GM15510 (cell line): ENCODE data around the gene C1QC.

Source experiments
- POLR2A ChIP-seq: IDR thresholded peaks from 3 replicates; pipeline ENCODE4 v1.6.1; 2011; ENCODE audit warnings: borderline replicate concordance; ENCODE audit not compliant: insufficient read length; ENCODE audit errors: extremely low read depth

Gene C1QC

GRCh38 chr1:22612671-22613571 lies 30.5 kb upstream of the C1QC start:
- TF ChIP-seq POLR2A, result no peak

GRCh38 chr1:22613572-22613918 lies 29.9 kb upstream of the C1QC start:
- TF ChIP-seq POLR2A, result no peak

DNA sequence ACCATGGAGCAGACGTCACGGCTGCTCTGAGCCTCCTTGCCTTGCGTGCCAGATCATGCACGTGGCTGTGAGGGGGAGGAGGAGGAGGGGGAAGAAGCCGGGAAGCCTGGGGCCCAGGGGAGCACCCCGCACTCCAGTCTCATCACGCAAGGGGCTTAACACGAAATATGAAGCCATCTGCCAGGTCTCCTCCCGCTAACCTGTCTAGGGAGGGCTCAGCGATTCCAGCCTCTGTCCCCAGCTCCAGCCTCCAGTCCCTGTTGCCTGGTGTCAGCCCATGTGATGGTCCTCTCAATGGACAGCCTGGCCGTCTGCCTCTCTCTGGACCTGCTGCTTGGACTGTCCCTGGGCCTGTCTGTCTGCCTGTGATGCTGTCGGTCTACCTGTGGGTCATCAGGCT lies 29.5 kb upstream of the C1QC start:
- no peak for TF ChIP-seq POLR2A

GRCh38 chr1:22615886-22616285 lies 27.5 kb upstream of the C1QC start:
- TF ChIP-seq POLR2A, result no peak

DNA sequence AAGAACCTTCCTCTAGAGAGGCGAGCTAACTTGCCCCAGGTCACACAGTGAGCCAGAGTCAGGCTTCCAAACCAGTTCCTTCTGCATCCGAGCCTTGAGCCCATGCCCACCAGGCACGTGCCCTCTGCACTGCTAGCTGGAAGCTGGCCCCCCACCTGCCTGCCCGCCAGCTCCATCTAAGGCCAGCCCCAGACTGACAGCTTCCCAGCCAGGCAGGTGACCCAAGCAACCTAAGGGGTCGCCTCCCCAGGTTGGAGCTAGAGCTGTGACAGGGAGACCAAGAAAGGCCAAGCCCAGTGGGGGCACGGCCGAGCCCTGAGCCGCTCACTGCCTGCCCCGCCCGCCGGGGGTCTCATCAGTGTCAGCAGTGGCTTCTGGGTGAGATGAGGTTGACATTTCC lies 26.9 kb upstream of the C1QC start:
- TF ChIP-seq POLR2A, result no peak

GRCh38 chr1:22618056-22618455 lies 25.4 kb upstream of the C1QC start:
- TF ChIP-seq POLR2A, result no peak

DNA sequence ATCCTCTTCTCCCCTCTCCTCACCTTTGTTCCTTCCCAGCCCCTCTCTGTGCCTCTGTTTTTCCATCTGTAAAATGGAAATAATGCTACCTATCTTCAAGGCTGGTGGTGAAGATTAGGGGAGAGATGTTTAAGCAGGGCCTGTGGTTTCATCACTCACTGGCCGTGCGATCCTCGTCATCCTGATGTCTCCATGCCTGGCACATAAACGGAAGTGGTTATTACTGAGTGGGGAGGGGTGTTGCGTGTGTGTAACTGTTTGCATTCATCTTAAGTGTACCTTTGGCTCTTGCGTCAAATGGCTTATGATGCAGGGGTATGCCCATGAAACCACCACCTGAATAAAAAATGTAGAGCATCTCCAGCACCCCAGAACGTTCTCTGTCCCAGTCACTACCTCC lies 24.2 kb upstream of the C1QC start:
- TF ChIP-seq POLR2A, result no peak

DNA sequence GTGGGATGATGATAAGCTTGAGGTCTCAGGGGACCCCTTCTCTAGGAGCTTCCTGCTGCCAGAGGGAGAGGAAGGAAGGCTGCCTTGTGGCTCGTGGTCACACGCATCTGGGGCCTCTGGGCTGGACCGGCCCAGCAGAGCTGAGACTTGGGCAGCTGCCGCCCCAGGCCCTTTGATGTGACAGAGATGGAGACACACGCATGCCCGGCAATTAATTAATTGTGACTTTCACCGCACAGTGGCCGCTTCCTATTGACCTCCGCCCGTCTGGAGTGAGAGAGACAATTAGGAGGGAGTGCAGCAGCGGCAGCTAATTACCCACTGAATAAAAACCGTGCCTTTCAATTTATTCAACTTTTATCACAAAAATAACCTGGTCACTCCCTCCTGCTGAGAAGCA lies 23.6 kb upstream of the C1QC start:
- no peak for TF ChIP-seq POLR2A

DNA sequence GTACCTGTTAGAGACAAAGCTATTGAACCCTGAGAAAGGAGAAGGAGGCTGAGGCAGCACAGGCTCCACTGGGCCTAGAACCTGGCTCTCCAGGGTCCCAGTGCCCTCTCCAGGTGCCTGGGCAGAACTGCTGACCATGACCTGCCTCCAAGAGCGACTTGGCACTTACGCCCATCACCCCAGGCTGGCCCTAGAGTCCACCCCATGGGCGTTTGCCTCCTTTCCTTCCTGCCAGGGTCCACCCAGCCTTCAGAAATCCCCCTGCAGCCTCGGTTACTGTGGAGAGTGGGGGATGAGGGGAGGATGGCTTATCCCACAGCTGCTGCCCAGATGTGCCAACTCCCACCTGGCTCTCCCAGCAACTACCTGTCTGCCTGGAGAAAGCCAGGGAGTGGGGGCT lies 21.7 kb upstream of the C1QC start:
- no peak for TF ChIP-seq POLR2A

DNA sequence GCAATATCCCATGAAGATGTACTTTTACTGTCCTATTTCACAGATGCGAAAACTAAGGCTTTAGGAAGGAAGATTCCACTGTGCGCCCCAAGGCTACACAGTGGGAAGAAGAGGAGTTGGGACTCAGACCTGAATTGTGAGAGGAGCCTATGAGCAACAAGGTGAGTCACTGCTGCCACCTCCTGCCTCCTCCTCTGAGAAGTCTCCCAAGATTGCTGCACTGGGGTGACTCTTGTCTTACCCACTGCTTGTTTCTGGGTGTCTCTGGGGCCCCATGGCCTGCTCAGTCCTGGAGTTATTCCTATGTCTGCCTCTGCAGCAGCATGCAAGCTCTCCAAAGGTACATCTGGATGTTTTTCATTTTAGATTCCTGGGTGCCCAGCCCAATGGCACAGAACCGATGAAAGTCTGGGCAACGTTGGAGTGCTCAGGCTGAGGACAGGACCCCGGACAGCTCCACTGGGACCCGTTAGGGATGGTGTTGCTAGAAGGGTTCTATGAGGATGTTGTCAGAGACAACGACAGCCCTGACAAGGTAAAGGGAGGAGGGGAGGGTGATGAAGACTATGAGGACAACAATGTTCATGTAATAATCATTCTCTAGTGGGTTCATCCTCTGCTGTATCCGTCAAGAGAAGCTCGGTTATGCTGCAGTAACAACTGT lies 18.0 kb upstream of the C1QC start:
- no peak for TF ChIP-seq POLR2A

DNA sequence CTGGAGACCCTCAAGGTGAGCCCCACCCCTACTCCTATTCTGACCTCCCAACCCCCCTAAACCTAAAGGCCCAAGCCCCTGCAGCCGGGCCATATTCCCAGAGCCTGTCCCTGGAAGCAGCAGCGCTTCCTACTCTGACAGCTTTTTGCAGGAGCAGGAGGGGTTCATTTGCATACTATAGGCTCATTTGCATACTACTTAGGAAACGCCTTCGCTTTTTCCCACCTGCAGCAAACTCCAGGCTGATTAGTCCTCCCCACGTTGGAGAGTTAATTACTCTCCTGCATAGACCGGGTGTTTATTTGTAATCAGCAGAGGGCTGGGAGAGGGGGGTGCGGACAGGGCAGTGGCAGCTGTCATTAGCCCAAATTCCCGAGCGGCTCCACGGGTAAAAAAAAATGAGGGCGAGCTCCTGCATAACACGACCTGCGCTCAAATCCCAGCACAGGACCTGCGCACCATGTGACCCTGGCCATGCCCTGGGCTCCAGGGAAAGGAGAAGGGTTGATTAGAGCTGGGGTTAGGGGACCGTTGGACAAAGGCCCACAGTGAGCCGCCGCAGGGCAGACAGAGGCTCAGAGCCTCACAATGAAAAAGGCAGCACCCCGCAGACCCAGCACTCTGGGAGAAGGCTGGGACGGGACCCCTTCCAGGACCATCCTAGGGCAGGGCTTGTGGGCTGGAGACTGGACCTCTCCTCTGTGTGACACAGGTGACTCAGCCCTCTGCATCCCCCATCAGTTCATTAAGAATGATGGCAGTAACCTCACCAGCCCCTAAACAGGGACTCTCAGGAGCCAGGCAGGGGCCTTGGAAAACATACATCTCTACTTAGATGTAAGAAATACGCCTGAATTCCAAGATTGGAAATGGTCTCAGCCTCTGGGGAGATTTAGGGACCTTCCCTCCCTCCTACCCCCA lies 16.9 kb upstream of the C1QC start:
- no peak for TF ChIP-seq POLR2A

GRCh38 chr1:22627331-22627730 lies 16.1 kb upstream of the C1QC start:
- TF ChIP-seq POLR2A, result no peak

DNA sequence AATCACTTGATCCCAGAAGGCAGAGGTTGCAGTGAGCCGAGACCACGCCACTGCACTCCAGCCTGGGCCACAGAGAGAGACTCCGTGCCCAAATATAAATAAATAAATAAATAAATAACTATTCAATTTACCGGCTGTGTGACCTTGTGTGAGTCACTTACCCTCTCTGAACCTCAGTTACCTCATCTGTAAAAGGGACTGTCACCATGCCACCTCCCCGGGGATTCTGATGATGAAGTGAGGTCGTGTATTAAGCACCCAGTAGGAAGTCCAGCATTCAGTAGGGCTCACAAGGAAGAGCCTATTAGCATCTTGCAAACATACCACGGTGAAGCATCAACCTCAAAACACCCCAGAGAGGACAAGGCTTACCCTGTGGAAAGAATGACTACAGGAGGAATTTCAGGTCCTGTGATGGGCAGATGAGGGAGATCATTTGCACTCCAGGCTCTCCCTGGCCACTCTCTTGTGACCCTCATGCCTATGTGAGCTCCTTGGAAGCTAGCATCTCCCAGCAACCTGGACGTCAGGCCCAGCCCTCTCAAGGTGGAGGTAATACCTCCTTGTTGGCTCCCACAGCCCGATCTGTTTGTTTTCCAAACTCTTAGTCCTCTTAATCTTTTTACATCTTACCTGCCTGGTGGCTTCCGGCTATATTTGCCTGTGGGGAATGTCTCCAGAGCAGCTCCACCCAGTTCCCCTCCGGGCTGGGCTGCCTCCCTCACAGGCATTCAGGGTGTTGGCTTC lies 14.6 kb upstream of the C1QC start:
- no peak for TF ChIP-seq POLR2A

- no peak for TF ChIP-seq POLR2A
Measured at GRCh38 chr1:22629886-22630285, 13.5 kb upstream of the C1QC start.

GRCh38 chr1:22633697-22634463 lies 9.6 kb upstream of the C1QC start:
- no peak for TF ChIP-seq POLR2A

- no peak for TF ChIP-seq POLR2A
Measured at GRCh38 chr1:22635436-22635835, 8.0 kb upstream of the C1QC start.
